ENCODE results near the gene KIF23.

DNA sequence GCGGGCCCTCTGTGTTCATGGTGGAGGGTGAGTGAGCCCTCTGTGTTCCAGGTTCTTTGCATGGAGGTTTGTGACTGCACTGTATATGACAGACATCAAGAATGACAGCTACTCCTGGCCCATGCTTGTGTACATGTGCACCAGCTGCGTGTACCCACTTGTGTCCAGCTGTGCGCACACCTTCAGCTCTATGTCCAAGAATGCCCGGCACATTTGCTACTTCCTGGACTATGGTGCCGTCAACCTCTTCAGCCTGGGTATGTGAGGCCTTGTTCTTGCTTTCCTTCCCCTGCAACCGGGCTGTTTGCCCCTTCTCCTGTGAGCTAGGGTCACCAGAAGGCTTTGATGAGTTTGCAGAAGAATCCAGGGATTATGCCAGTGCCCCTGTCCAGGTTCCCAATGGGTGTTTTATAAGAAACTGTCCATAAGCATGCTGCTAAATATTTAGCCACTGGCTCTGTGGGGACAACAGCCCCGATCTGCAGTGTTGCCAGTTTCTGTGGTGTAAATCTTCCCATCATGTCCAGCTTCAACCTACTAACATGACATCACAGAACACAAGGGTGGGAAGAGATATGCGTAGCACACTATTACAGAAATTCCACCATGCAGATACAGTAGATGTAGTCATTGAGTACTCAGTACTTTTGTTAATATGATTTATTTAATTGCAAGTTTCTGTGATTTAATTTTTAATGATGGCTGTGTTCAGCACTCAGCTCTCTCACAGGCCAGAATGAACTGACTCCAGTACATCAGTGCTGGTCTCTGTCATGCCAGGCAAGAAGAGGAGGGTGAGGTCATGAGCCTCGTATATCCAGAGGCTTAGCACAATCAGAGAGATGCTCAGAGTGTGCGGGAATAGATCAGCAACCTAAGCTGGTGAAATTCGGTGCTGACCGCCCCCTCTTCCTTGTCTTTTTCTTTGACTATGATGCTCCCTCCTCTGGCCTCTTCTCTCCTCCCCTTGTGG, 29.2 kb upstream of the KIF23 start:
- TF ChIP-seq CTCF (IDR thresholded peaks at IDR 0.05 in 4 of 5, conservative IDR thresholded peaks at IDR 0.05 in 1 of 5) (no peak), POLR2A (IDR thresholded peaks at IDR 0.05) (no peak)

All from gastrocnemius medialis (tissue), 4 donors.